ENCODE data around the gene PIP. TPM values are rescaled to one million over a fixed set of nuclear protein-coding genes. Genes with fewer than 3 reads are reported as not detected.
A peak's percentile ranks its signal among the peaks of the same experiment; 100 is the strongest.
"Not testable (repeated sequence)": the region's sequence is repeated elsewhere in the genome, so short reads cannot be mapped to it uniquely, and the experiment has no call there.

PIP gene
- total RNA-seq, result not detected

GRCh38 chr7:143131781-143132180 is at the start of gene PIP:
Gene PIP (plus strand): TSS chr7:143132077. CDS start chr7:143132117, 40 bp downstream.
- DNase-seq (ENCODE audit: low spot score) (no peak), ATAC-seq (no peak)
- intact Hi-C loops (cut with DNase I), result no loop called here

GRCh38 chr7:143085109-143085508 is 46.8 kb upstream of the PIP start:
- intact Hi-C loops (cut with DNase I), result no loop called here
- ATAC-seq, result no peak
- DNase-seq (ENCODE audit: low spot score), result no peak

GRCh38 chr7:143085610-143086009 is 46.3 kb upstream of the PIP start:
- ATAC-seq; DNase-seq (ENCODE audit: low spot score); intact Hi-C loops (cut with DNase I): not testable (repeated sequence)

- DNase-seq (ENCODE audit: low spot score); ATAC-seq; intact Hi-C loops (cut with DNase I): not testable (repeated sequence)
Observed at GRCh38 chr7:143088549-143089231, 43.2 kb upstream of the PIP start.

GRCh38 chr7:143096146-143096545 is 35.7 kb upstream of the PIP start:
- no peak for DNase-seq (ENCODE audit: low spot score)
- intact Hi-C loops (cut with DNase I), result no loop called here

GRCh38 chr7:143099579-143099978 is 32.3 kb upstream of the PIP start:
- intact Hi-C loops (cut with DNase I); ATAC-seq; DNase-seq (ENCODE audit: low spot score): not testable (repeated sequence)

More at GRCh38 chr7:143096146-143096545, 35.7 kb upstream of the PIP start:
- ATAC-seq, result no peak

- ATAC-seq (no peak), DNase-seq (ENCODE audit: low spot score) (no peak)
- intact Hi-C loops (cut with DNase I), result no loop called here
Observed at GRCh38 chr7:143104759-143105158, 27.1 kb upstream of the PIP start.

GRCh38 chr7:143108019-143108418 is 23.9 kb upstream of the PIP start:
- intact Hi-C loops (cut with DNase I); DNase-seq (ENCODE audit: low spot score); ATAC-seq: not testable (repeated sequence)

GRCh38 chr7:143117395-143117794 is 14.5 kb upstream of the PIP start:
- DNase-seq (ENCODE audit: low spot score) (no peak), ATAC-seq (no peak)
- intact Hi-C loops (cut with DNase I), result no loop called here

- ATAC-seq (no peak), DNase-seq (ENCODE audit: low spot score) (no peak)
- intact Hi-C loops (cut with DNase I), result no loop called here
Observed at GRCh38 chr7:143120691-143121405, 11.0 kb upstream of the PIP start.

GRCh38 chr7:143123326-143123725 is 8.6 kb upstream of the PIP start:
- ATAC-seq; DNase-seq (ENCODE audit: low spot score); intact Hi-C loops (cut with DNase I): not testable (repeated sequence)

- intact Hi-C loops (cut with DNase I), result no loop called here
- DNase-seq (ENCODE audit: low spot score) (no peak), ATAC-seq (peak; percentile 56)
Observed at GRCh38 chr7:143126146-143126545, 5.7 kb upstream of the PIP start.

- ATAC-seq (no peak), DNase-seq (ENCODE audit: low spot score) (no peak)
- intact Hi-C loops (cut with DNase I), result no loop called here
Observed at GRCh38 chr7:143129051-143129450, 2.8 kb upstream of the PIP start.

- intact Hi-C loops (cut with DNase I), result no loop called here
- ATAC-seq (no peak), DNase-seq (ENCODE audit: low spot score) (no peak)
Observed at GRCh38 chr7:143129477-143129876, 2.4 kb upstream of the PIP start.

GRCh38 chr7:143130541-143130940 is 1.3 kb upstream of the PIP start:
- ATAC-seq (no peak), DNase-seq (ENCODE audit: low spot score) (no peak)
- intact Hi-C loops (cut with DNase I), result no loop called here

GRCh38 chr7:143147070-143147469 is 15.2 kb downstream of the PIP start:
- ATAC-seq, result no peak
- intact Hi-C loops (cut with DNase I), result no loop called here
- DNase-seq (ENCODE audit: low spot score), result no peak

- no peak for ATAC-seq
- no peak for DNase-seq (ENCODE audit: low spot score)
- intact Hi-C loops (cut with DNase I), result no loop called here
Observed at GRCh38 chr7:143148050-143148449, 16.2 kb downstream of the PIP start.

- no peak for DNase-seq (ENCODE audit: low spot score)
- intact Hi-C loops (cut with DNase I), result no loop called here
Observed at GRCh38 chr7:143148651-143149050, 16.8 kb downstream of the PIP start.

GRCh38 chr7:143150696-143151095 is 18.8 kb downstream of the PIP start:
- ATAC-seq; intact Hi-C loops (cut with DNase I); DNase-seq (ENCODE audit: low spot score): not testable (repeated sequence)

More at GRCh38 chr7:143148651-143149050, 16.8 kb downstream of the PIP start:
- ATAC-seq, result no peak

GRCh38 chr7:143158617-143159016 is 26.7 kb downstream of the PIP start:
- intact Hi-C loops (cut with DNase I); DNase-seq (ENCODE audit: low spot score): not testable (repeated sequence)

More at GRCh38 chr7:143158617-143159016, 26.7 kb downstream of the PIP start:
- not testable (repeated sequence) for ATAC-seq
